GM12878 (cell line): ENCODE measurements around the gene SENP7.

Source experiments
- EP300 ChIP-seq, 2 experiments: fragments of 150-350 bp in 1 of 2; IDR thresholded peaks; 2 replicates each; pipeline ENCODE4 v1.6.1; 2011 to 2012; ENCODE audit warnings: low read depth in 2 of 2, low read length in 2 of 2, borderline replicate concordance in 1 of 2, improper control_type of control experiment in 1 of 2, inconsistent platforms in 1 of 2; ENCODE audit not compliant: control insufficient read depth in 1 of 2
- HDAC2 ChIP-seq: fragments of 200-600 bp; sonication (generic); IDR thresholded peaks from 2 replicates; pipeline ENCODE4 v1.6.1; 2017
- RAD21 ChIP-seq: IDR thresholded peaks from 2 replicates; pipeline ENCODE4 v1.6.1; 2011; ENCODE audit warnings: mild to moderate bottlenecking, low read depth, low read length, moderate library complexity; ENCODE audit not compliant: insufficient read depth
- ZNF274 ChIP-seq: IDR thresholded peaks from one replicate; pipeline ENCODE4 v1.8.0; 2011; ENCODE audit not compliant: insufficient read length, insufficient read depth
- TF ChIP-seq, protein P1 (sequence below): IDR thresholded peaks from 2 replicates; pipeline ENCODE4 v1.6.1; 2012; ENCODE audit warnings: low read depth, low read length, improper control_type of control experiment
- TF ChIP-seq, protein P2 (sequence below), 3 experiments: IDR thresholded peaks in 2 of 3; conservative IDR thresholded peaks in 1 of 3; 2 replicates each; pipeline ENCODE4 v1.5.1; 2011; ENCODE audit warnings: low read depth in 3 of 3, low read length in 3 of 3, mild to moderate bottlenecking in 3 of 3, control low read depth in 2 of 3, moderate library complexity in 2 of 3, inconsistent platforms in 1 of 3, mixed read lengths in 1 of 3; ENCODE audit not compliant: control insufficient read depth in 2 of 3, insufficient read depth in 1 of 3; ENCODE audit errors: extremely low read depth in 1 of 3
- TF ChIP-seq, protein P3 (sequence below): fragments of 450-650 bp; IDR thresholded peaks from 2 replicates; pipeline ENCODE4 v1.6.1; 2018; ENCODE audit warnings: mild to moderate bottlenecking, low read depth, moderate library complexity; ENCODE audit not compliant: partially characterized antibody
- TF ChIP-seq, protein P4 (sequence below): IDR thresholded peaks from 2 replicates; pipeline ENCODE4 v1.6.1; 2011; ENCODE audit warnings: low read depth, mild to moderate bottlenecking, low read length, moderate library complexity, borderline replicate concordance; ENCODE audit errors: extremely low read depth

DNA sequence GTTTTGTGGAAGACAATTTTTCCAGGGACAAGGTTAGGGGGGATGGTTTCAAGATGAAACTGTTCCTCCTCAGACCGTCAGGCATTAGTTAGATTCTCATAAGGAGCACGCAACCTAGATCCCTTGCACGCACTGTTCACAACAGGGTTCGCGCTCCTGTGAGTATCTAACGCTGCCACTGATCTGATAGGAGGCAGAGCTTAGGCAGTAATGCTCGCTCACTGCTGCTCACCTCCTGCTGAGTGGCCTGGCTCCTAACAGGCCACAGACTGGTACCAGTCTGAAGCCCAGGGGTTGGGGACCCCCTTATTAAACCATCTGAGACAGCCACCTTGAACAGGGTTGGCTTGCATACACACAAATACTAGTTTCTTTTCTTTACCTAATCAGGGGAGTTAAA lies 179.1 kb downstream of the SENP7 start:
- TF ChIP-seq, protein P1, sequence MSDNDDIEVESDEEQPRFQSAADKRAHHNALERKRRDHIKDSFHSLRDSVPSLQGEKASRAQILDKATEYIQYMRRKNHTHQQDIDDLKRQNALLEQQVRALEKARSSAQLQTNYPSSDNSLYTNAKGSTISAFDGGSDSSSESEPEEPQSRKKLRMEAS: no peak
- TF ChIP-seq ZNF274 (no peak), EP300 (IDR thresholded peaks at IDR 0.05; ENCODE audit: borderline replicate concordance in 1 of 2, control insufficient read depth in 1 of 2, low read depth in 2 of 2, low read length in 2 of 2) (no peak), HDAC2 (no peak), RAD21 (no peak)
- TF ChIP-seq, protein P2, sequence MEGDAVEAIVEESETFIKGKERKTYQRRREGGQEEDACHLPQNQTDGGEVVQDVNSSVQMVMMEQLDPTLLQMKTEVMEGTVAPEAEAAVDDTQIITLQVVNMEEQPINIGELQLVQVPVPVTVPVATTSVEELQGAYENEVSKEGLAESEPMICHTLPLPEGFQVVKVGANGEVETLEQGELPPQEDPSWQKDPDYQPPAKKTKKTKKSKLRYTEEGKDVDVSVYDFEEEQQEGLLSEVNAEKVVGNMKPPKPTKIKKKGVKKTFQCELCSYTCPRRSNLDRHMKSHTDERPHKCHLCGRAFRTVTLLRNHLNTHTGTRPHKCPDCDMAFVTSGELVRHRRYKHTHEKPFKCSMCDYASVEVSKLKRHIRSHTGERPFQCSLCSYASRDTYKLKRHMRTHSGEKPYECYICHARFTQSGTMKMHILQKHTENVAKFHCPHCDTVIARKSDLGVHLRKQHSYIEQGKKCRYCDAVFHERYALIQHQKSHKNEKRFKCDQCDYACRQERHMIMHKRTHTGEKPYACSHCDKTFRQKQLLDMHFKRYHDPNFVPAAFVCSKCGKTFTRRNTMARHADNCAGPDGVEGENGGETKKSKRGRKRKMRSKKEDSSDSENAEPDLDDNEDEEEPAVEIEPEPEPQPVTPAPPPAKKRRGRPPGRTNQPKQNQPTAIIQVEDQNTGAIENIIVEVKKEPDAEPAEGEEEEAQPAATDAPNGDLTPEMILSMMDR (IDR thresholded peaks at IDR 0.05 in 2 of 3, conservative IDR thresholded peaks at IDR 0.05 in 1 of 3; ENCODE audit: control insufficient read depth in 2 of 3, extremely low read depth in 1 of 3, insufficient read depth in 1 of 3, low read depth in 3 of 3, low read length in 3 of 3): no peak
- TF ChIP-seq, protein P3, sequence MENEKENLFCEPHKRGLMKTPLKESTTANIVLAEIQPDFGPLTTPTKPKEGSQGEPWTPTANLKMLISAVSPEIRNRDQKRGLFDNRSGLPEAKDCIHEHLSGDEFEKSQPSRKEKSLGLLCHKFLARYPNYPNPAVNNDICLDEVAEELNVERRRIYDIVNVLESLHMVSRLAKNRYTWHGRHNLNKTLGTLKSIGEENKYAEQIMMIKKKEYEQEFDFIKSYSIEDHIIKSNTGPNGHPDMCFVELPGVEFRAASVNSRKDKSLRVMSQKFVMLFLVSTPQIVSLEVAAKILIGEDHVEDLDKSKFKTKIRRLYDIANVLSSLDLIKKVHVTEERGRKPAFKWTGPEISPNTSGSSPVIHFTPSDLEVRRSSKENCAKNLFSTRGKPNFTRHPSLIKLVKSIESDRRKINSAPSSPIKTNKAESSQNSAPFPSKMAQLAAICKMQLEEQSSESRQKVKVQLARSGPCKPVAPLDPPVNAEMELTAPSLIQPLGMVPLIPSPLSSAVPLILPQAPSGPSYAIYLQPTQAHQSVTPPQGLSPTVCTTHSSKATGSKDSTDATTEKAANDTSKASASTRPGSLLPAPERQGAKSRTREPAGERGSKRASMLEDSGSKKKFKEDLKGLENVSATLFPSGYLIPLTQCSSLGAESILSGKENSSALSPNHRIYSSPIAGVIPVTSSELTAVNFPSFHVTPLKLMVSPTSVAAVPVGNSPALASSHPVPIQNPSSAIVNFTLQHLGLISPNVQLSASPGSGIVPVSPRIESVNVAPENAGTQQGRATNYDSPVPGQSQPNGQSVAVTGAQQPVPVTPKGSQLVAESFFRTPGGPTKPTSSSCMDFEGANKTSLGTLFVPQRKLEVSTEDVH: no peak
- TF ChIP-seq, protein P4, sequence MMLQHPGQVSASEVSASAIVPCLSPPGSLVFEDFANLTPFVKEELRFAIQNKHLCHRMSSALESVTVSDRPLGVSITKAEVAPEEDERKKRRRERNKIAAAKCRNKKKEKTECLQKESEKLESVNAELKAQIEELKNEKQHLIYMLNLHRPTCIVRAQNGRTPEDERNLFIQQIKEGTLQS: no peak
